Esophagus muscularis mucosa (tissue), 3 donors: ENCODE measurements around the gene SLCO3A1.

ENCODE experiments used
- POLR2A ChIP-seq: fragments of 450-650 bp; IDR thresholded peaks from one replicate; pipeline ENCODE4 v1.6.1; 2017; ENCODE audit warnings: antibody characterized with exemption, moderate library complexity, mild to moderate bottlenecking, low read depth
- POLR2AphosphoS5 ChIP-seq, 2 donors: sonication (generic); formaldehyde crosslinking; IDR thresholded peaks; one replicate each; pipeline ENCODE4 v1.6.1; 2017; ENCODE audit warnings: antibody characterized with exemption in 2 of 2
- TF ChIP-seq, protein P1 (sequence below), 3 experiments: fragments of 200-600 bp in 2 of 3; fragments of 450-650 bp in 1 of 3; sonication (generic) in 2 of 3; IDR thresholded peaks; one replicate each; pipeline ENCODE4 v1.5.1; 2017 to 2019; ENCODE audit warnings: antibody characterized with exemption in 3 of 3, mild to moderate bottlenecking in 2 of 3, moderate library complexity in 1 of 3

DNA sequence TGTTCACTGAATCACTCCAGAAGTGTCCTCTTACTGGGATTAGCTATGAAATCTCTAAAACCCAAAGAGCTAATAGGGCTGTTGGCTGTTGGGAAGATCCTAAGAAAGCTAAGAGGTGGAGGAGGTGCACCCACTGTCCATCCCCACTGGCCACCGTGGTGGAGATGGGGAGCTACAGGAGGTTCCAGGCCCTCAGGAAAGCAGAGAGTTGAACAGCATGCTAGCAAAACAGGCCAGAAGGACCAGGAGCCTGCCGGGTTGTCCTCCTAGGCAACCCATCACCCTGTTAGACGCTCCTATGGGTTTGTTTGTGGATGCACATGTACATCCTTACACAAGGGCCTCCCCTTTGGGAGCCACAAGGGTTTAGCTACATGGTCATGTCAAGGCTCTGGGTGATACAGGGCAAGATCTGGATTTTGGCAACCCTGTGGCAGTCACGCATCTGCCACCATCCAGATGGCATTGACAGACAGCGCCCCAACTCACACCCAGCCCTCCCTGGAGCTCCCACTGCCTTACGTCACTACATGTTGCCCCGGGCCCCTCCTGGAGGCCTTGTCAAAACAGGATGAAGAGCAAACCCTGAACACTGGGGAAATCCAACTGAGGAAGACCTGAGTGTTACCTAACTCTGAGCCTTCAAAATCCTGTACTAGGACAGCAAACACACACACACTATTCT, 208.1 kb downstream of the SLCO3A1 start:
- TF ChIP-seq POLR2A (no peak), POLR2AphosphoS5 (IDR thresholded peaks at IDR 0.05) (no peak)
- TF ChIP-seq, protein P1, sequence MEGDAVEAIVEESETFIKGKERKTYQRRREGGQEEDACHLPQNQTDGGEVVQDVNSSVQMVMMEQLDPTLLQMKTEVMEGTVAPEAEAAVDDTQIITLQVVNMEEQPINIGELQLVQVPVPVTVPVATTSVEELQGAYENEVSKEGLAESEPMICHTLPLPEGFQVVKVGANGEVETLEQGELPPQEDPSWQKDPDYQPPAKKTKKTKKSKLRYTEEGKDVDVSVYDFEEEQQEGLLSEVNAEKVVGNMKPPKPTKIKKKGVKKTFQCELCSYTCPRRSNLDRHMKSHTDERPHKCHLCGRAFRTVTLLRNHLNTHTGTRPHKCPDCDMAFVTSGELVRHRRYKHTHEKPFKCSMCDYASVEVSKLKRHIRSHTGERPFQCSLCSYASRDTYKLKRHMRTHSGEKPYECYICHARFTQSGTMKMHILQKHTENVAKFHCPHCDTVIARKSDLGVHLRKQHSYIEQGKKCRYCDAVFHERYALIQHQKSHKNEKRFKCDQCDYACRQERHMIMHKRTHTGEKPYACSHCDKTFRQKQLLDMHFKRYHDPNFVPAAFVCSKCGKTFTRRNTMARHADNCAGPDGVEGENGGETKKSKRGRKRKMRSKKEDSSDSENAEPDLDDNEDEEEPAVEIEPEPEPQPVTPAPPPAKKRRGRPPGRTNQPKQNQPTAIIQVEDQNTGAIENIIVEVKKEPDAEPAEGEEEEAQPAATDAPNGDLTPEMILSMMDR (IDR thresholded peaks at IDR 0.05) = no peak
